MV-4-11 (cell line): Measurements from ENCODE around the gene OVCA2.

Source experiments
- DNase-seq: peaks from one replicate; lab custom pipeline; 2025; lab: John Stamatoyannopoulos, UW

OVCA2 gene

DNA sequence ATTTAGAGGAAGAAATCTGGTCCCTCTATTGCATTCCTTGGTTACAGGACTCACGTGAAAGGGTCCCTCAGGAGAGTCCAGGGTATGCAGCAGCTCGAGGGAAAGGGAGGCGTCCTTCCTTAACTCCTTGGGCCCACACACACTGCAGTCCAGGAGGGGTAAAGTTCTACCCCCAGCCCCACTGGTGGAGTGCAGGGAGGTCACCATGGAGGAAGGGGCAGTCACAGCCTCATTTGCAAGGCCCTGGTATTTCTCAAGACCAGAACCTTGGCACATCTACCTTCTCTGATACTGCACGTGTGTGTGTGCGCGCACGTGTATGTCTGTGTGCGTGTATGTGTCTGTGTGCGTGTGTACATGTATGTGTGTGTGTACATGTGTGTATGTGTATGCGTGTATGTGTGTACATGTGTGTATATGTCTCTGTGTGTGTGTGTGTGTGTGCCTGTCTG, 24.2 kb downstream of the OVCA2 start:
- no peak for DNase-seq

DNA sequence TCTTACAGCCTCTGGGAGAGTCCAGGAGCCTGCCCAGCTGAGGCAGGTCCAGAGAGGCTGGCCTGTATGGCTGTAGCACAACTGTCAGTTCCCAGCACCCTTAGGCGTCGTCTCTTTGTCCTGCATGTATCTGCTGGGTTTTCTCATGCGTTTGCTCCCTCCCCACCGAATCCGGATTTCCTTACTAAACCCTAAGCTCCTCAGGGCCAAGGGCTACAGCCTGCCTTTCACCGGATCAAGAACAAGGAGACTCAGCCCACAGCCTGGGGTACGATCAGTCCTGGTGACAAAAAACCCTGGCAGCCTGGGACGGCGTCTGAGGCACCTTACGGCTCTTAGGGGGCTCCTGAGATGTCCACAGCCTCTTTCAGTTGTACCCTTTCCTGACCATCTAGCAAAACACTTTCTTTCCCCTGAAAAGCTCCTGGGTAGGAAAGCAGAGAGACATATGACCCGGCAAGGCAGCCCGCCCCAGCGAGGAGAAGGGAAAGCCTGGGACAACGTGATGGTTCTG, 25.3 kb downstream of the OVCA2 start:
- no peak for DNase-seq

DNA sequence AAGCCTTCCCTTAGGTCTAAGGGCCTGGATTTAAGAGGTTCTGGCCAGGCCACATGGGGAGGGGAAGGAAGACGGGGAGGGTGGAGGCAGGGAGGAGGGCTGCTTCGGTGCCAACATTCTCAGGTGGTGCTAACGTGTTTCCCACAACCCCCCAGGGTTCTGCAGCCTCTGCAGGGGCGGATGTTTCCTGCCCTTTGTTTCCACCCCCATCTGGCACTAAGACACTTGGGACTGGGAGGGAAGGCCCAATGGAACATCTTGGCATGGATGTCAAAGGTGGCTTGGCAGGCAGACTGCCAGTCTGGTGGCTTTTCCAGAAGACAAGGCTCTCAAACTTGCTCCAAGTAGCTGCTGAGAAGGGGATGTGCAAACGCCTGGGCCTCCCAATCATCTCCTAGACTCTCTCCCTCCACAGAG, 25.8 kb downstream of the OVCA2 start:
- no peak for DNase-seq

DNA sequence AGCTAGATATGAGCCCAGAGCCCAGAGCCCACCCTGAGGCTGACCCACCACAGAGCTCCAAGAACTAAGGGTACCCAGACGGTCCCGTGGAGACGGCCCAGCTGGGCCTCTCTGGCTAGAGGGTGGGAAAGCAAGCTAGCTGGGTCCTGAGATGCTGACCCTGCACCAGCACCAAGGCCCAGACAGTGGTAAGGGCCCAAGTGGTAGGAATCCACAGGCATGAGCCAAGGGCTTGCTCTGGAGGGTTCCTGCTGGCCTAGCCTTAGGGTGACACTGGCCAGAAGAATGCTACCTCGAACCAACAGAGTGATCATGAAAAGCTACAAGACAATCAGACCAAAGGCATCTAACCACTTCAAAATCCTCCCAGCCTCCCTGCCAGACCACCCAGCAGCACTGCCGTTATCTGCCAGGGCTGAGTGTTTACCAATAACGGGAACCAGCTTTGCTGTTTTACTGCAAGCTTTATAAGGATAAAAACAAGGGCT, 26.3 kb downstream of the OVCA2 start:
- no peak for DNase-seq

DNA sequence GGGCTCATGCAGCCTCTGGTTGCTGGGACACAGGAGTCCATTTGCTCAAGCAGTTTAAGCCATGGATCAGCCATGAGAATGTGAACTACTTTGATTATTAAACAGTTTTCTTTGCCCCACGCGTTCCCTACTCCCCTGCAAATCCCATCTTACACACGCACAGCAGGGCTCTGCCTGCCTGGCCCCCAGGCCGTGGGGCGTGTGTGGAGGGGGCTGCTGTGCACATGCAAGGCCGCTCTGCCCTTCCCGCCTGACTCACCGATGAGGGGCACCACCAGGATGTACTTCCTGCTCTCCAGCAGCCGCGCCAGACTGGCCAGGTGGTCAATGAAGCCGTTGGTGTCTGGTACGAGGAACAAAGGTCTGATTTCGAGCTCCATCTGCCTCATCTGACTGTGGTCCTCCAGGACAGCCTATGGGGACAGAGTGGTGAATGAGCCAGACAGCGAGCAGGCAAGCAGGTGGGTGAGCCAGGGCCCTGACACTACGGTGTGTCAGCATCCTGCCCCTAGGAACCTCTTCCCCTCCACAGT, 26.8 kb downstream of the OVCA2 start:
- DNase-seq: no peak

DNA sequence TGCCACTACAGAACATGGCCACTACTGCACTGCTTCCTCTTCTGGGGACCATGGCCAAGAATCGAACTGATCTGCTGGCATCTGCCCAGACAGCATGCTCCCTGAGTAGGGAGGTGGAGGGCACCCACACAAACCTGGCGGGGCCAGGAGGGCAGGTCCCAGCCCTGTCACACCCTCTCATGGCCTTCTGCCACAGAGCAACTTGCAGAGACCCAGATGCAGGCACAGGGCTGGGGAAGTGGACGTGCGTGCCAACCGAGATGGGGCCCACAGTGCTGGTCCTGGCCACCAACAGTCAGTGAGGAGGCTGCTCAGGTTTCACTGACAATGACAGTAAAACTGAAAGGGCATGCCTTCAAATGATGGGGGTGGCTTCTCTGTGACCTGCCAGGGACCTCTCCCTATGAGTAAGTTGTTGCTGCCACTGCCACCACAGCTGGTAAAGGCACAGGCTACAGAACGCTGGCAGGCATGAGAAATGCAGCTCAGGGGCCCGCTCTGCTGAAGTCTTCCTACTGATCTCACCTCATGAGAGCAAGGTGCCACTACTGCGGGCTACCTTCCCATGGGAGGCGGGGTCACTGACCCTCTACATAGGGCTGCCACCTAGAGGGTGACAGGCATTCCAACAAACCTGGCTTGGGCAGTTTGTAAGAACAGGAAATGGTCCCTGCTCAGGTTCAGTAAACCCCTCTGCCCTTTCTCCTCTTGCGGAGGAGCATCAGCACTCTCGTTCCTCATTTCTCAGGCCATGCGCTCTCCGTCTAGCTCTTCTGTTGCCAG, 28.6 kb downstream of the OVCA2 start:
- DNase-seq: peak; percentile 73

DNA sequence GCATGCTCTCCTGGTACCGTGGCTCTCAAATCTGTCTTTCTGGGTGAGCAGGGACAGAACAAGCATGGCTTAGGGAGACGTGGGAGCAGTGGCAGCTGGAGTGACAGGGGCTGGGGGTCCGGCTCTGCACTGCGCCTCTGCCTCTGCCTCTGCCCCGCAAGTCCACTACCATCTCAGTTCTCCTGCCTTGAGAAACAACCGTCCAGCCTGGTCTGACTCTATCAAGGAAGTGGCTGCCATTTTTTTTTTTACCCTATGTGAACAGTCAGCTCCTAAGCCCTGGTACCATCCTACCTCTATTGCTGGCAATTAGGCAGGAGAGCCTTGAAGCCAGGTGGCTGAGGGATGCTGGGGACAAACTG, 29.2 kb downstream of the OVCA2 start:
- DNase-seq: no peak

DNA sequence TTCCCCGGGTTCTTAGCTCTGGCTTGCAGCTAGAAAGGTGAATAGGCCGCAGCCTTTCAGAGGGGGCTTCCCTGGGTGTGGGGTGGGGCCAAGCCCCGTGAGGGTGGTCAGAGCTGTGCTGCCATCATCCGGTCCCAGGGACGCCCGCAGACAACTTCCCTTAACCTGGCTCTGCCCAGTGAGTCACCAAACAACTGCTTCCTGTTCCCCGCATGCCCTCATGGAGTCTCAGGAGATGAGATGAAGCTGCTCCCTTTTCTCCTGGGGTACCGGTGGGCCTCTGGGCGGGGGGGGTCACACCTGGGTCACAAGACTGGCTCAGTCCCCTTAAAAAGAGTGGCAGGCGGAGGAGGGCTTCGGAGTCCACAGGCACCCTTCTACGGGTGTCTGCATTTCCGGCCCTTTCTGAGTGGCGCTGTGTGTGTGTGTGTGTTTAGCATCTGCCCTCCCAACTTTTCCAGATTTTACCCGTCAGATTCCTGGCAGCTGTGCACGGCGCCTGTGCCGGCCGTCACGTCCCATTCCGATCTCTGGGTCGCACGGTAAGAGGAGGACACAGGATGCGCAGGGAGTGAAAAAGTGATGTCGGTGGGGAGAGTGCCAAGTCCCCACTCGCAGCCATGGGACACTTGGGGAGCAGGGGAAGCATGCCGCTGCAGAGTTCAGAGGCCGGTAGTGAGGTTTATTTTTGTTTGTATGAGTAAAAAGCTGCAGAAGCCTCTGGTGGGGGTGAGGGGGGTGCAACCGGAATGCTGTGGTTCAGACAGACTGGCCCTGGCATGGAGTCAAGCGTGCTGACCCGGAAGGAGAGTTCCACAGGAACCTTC, 29.8 kb downstream of the OVCA2 start:
- peak; percentile 52 for DNase-seq

DNA sequence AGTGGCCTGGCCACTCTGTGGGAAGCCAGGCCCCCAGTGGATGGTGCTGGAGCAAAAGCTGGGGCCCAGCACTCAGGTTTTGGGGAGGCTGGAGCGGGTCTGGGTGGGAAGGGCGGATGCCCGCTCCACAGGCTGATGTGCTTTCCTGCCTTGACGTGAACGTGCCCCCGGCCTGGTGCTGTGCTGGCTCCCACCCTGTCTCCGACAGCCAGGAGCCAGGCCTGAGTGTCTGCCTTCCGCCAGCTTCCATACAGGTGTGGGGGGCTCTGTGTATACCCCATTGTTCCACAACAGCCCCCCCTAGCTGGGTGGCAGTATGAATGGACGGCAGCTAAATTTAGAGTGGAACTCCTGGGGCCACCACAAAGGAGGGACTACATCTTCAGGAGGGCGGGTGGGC, 33.1 kb downstream of the OVCA2 start:
- no peak for DNase-seq

DNA sequence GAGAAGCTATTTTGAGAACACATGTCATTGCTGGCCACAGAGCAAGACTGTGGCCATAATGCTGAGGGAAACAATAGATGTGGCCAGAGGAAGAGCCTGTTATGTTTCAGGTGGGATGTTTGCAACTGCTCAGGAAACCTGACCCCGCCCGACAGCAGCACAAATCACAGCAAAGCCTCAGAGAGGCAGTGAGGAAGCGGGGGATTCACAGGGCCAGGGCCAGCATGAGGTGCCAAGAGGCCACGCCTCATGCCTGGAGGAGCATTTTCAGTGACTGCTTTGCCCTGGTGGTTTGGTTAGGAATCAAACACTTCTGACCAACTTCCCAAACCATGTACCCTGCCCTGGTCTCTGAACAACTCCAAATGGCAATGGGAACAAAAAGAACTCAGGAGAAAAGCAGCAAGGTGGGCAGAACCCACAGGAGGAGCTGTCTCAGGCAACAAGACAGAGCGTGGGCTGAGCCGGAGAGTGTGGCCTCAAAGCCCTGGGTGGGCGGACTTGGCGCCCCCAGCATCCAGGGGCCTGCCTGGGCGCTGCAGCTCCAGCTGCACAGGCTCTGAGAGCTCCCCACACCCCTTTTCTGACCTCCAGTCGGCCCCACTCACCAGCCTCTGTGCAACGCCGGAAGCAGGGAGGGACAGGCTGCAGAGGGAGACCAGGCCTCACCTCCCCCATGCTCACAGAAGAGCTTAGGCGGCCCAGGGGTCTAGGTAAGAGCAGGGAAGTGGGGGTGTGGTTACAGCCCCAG, 33.7 kb downstream of the OVCA2 start:
- DNase-seq: no peak

DNA sequence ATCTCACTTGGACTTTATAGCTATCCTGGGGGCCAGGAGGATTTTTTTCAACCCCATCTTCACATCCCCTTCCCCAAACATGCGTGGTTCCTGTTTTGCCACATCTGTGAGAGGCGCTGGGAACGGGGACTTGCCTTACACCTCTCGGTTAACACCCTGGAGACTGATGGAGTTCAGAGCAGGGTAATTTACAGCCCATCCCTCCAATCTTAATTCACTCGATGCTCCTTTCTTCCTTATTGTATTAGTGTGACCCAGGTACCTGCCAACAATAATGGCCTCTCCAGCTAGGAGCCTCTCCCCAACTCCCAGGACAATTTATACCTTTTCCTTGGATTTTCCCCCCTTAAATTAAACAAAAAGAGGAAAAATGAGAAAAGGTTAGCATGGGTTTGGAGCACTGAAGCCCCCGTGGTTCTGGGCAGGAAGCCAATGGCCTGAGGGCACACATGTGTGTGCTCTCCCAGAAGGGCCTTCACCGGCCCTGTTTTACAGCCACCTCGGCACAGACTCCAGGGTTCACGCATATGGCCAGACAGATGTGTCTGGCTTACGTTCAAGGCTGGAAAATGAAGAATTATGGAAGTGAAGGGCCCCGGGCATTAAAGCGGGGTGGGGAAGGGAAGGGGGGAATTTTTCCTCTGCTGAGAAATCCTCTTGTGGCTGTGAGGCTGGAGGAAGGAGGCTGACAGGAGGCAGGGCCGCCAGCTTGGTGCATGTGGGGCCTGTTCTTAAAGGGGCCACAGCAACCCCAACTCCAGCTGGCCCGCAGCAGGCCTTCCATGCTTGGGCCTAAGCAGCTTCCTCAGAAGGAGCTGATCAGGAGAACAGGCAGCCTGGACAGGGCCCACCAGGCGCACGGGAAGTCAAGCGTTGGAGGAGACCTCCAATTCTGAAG, 34.5 kb downstream of the OVCA2 start:
- DNase-seq: no peak

DNA sequence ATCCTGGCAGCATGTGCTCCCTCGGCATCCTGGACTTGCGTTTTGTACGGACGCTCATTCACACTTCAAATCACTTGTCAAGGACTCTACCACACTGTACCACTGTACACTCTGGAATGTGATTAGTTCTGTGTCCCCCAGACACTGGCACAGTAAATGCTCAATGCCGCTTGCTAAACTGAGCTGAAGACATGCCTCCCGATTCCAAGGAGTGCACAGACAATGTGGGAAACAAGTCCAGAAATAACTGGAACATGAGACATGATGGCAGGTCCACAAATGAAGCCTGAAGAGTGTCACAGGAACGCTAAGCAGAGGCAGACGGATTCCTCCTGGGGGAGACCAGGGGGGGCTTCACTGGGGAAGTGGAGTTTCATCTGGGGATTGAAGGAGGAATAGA, 35.2 kb downstream of the OVCA2 start:
- DNase-seq: no peak

DNA sequence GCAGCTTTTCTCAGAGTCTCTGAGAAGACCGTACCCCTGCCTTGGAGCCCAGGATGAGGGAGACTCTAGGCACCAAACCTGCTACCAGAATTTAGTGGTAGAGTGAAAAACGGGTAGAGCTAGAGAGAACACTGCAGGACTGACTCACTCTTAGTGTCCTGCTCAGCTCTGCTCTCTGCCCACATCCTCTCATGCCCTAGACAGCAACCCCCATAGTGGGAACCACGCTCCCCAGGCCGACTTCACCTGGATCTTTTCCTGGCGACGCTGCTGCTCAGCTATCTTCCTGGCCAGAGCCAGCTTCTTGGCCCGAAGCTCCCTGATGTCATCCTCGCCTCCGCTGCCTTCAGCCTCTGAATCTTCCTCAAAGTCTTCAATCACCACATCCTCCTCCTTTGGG, 39.7 kb downstream of the OVCA2 start:
- DNase-seq: no peak

DNA sequence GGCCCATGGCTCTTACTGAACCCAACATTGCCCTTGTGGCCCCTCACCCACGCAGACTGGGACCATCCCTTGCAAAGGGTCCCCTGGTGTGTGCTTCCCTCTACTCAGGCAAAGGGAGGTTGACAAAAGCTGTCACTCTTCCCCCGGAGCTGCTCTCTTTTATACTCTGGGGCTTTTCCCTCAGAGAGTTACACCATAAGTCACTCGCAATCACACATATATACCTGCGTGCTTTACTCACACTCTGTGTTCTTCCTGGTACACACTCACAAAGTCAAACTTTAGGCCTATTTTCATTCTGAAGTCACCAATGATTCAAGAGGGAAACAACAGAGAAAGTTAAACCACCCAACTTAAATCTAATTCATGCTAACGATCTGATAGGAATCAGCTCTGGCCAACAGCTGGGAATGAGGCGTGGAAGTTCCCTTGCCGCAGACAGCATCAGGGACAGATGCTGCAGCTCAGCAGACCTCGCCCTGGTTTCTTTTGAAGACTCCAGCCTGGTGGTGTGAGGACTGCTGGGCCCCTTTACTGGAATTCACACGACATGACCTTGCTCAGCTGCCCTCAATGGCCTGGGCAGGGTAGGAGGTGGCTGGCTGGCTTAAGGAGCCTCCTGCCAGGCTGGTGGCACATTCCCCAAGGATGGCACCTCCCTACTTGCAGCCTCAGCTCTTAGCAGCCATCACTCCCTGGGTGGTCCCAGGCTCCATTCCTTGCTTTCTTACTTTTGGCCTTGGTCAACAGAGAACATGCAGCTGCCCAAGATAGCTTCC, 40.4 kb downstream of the OVCA2 start:
- DNase-seq: no peak

DNA sequence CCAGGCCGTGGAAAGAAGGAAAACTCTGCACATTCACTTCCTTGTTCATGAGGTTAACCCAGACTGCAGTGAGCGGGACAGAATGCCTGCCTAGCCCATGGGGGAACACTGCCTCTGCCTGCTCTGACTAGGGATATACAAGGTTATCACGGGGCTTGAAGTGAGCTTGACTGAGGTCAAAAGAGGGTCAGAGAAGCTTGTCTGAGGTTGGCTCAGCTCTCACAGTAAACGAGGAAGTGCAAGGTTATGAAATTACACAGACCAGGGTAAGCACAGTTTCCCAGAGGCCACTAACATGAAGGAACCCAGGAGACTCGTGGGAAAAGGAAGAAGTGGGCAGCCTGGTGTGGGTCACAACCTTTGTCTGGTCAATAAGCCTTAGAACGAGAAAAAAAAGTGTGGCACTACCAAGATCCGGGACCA, 41.8 kb downstream of the OVCA2 start:
- DNase-seq: peak; percentile 99

DNA sequence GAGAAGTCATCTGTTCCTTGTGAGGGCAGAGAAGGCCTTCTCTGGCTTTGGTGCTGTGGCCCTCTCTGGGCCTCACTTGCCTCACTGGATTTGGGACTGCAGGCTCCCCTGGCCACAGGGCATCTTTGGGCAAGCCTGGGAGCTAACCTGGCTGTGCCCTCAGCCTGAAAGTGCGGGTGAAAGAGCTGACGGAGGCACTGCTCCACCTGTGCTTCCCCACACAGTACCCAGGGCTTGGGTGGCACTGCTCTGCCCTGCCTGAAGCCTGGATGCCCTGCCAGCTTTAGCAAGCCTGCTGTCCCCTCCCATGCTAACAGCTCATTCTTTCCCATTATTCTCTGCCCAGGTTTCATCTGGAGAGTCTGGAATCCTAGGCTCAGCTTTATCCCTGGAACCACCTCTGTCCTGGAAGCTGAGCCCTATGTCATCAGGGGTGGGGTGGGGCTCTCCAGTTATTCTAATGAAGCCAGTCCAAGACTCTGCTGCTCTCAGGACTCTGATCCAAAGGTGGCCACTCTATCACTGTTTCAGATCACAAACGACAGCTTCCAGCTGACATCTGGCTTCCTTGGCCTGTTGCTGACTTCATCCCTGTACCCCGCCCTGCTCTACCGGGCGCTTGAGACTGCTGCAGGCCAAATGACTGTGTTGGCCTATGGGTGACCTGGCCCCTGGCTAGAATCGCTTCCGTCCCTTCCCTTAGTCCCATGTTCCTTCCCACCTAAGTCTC, 42.4 kb downstream of the OVCA2 start:
- DNase-seq: no peak

DNA sequence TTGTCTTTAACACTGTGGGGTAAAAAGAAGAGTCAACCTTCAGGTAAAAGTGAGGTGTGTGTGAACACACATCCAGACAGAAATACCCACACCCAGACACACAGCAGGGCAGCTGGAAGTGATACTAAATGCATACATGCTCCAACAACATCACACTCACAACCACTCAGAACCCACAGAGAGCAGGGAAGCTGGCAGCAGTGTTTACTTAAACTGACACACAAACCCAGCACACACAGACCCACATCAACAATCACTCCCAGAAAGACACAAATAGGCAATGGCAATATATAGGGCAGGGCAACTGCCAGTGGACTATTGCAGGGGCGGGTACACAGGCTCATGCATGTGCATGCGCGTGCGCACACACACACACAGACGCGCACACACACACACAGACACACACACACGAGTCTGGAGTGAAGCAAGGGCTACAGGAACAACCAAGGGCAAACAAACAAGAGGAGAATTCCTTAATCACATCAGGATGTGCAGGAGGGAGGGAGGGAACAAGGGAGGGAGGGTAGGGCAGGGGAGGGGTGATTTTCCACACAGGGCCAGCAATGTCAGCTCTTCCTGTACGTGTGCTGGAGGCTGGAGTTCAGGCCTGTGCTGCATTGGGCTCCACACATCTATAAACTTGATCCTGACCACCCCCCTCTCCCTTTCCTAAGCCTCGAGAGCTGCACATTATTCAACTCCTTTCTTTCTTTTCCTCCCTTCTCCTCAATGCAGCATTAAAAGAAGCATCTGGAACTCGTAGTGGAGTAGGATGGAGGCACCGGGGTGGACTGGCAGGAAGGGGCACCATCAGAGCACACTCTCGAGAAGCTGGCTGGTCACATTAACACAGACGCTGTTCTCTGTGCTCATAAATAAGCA, 43.2 kb downstream of the OVCA2 start:
- DNase-seq: peak; percentile 15

DNA sequence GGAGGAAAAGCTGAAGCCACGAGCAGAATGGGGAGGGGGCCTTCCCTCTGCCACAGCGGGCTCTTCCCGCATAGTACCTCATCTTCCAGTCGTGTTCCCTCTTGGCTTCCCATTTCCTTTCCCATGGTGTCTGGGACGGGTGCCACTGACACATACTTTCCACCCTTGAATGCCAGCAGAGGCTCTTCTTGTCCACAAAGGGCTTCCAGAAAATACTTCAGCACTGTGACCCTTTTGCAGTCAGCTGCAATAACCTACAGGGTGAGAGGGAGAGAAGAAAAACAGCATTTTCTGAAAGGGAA, 43.8 kb downstream of the OVCA2 start:
- no peak for DNase-seq

DNA sequence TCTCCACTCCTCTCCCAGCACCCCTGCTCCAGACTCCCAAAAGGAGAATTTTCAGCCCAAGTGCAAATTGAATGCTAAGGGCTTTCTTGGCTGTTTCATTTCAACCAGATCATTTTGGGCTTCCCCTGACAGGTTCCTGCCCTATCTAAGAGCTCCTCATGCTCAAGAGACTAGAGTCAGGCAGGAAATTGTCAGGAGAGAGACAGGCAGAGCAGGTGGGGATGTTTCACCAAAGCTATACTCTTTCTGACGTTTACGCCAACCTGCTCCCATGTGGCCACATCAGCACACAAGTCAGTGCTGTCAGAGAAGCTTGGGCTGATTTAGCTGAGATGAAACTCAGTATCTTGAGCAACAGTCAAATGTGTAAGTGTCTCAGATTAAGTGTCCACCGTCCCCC, 44.5 kb downstream of the OVCA2 start:
- no peak for DNase-seq
